ENCODE results near the gene BCAT1. TPM values are rescaled to one million over a fixed set of nuclear protein-coding genes. Genes with fewer than 3 reads are reported as not detected.

Gene BCAT1
- total and polyA plus RNA-seq, 2 experiments from 2014 or later, result 53.6 to 181 TPM

DNA sequence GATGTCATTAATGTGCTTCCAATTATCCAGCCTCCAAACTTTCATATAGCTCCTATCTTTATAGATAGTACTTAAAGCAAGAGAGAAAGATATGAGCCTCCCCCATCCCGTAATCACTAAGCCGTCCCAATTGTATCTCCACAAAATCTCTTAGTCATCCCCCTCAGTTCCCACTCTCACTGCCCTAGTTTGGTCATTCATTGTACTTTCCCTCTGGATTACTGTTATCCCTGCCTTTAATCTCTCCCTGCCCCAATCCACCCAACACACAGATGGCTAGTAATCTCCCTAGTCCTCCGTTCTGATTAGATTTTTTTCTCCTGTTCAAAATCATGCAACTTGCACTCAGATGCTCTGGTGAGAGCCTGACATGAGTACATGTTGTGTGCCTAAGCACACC is 5.4 kb upstream of the BCAT1 start (continued):
- TF ChIP-seq, protein P1, sequence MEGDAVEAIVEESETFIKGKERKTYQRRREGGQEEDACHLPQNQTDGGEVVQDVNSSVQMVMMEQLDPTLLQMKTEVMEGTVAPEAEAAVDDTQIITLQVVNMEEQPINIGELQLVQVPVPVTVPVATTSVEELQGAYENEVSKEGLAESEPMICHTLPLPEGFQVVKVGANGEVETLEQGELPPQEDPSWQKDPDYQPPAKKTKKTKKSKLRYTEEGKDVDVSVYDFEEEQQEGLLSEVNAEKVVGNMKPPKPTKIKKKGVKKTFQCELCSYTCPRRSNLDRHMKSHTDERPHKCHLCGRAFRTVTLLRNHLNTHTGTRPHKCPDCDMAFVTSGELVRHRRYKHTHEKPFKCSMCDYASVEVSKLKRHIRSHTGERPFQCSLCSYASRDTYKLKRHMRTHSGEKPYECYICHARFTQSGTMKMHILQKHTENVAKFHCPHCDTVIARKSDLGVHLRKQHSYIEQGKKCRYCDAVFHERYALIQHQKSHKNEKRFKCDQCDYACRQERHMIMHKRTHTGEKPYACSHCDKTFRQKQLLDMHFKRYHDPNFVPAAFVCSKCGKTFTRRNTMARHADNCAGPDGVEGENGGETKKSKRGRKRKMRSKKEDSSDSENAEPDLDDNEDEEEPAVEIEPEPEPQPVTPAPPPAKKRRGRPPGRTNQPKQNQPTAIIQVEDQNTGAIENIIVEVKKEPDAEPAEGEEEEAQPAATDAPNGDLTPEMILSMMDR (conservative IDR thresholded peaks at IDR 0.05; ENCODE audit: low read depth in 2 of 2), result no peak
- TF ChIP-seq ZNF331 (CRISPR knock-in tag; IDR thresholded peaks at IDR 0.05; ENCODE audit: low read depth), result no peak
- TF ChIP-seq ZNF114 (CRISPR knock-in tag; IDR thresholded peaks at IDR 0.05), result no peak
- no peak for TF ChIP-seq EZH2phosphoT487 (IDR thresholded peaks at IDR 0.05; ENCODE audit: unreplicated experiment)
- no peak for TF ChIP-seq POLR2AphosphoS5 (IDR thresholded peaks at IDR 0.05; ENCODE audit: low read depth)
- TF ChIP-seq NANOG (IDR thresholded peaks at IDR 0.05; ENCODE audit: borderline replicate concordance), result no peak
- no peak for TF ChIP-seq CREB1 (CRISPR knock-in tag; IDR thresholded peaks at IDR 0.05; ENCODE audit: low read depth)
- no peak for TF ChIP-seq EZH2 (IDR thresholded peaks at IDR 0.05; ENCODE audit: low read depth, unreplicated experiment)
- TF ChIP-seq JUNB (IDR thresholded peaks at IDR 0.05; ENCODE audit: unreplicated experiment), result no peak
- TF ChIP-seq, protein P2, sequence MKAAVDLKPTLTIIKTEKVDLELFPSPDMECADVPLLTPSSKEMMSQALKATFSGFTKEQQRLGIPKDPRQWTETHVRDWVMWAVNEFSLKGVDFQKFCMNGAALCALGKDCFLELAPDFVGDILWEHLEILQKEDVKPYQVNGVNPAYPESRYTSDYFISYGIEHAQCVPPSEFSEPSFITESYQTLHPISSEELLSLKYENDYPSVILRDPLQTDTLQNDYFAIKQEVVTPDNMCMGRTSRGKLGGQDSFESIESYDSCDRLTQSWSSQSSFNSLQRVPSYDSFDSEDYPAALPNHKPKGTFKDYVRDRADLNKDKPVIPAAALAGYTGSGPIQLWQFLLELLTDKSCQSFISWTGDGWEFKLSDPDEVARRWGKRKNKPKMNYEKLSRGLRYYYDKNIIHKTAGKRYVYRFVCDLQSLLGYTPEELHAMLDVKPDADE (IDR thresholded peaks at IDR 0.05), result no peak

DNA sequence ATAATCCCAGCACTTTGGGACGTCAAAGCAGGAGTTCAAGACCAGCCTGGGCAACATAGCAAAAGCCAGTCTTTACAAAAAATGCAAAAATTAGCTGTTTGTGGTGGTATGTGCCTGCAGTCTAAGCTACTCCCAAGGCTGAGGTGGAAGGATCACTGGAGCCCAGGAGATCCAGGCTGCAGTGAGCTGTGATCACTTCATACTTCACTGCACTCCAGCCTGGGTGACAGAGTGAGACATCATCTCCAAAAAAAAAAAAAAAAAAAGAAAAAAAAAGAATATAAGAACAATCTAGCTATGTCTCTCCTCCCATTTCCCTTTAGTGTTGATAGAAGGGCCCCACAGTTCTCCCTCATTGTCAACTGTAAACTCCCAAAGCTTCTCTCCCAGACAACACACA is 3.5 kb upstream of the BCAT1 start:
- no peak for DNase-seq (ENCODE audit: low spot score)
- Histone ChIP-seq H3K36me3 (ENCODE audit: insufficient read depth) (no peaks in the 10 kb centered on the region), H4K20me1 (replicated peaks; ENCODE audit: insufficient read depth) (no peaks in the 10 kb centered on the region), H3K27ac (ENCODE audit: low read depth) (peak overlapping the region; percentile 8; the same call in 1 of the 2 replicates), H3K4me2 (no peak overlapping the region), H3K4me3 (no peak overlapping the region), H3K4me1 (ENCODE audit: insufficient read depth) (peaks cover 32% of the 10 kb centered on the region), H3K9me2 (ENCODE audit: insufficient read depth) (no peaks in the 10 kb centered on the region; the same call in 1 of the 2 replicates), H2AFZ (no peak overlapping the region), H3K79me2 (replicated peaks; ENCODE audit: insufficient read depth) (peaks cover 3% of the 10 kb centered on the region), H3F3A (replicated peaks; ENCODE audit: low read depth) (0 out of 2 replicates have a peak, but pooled peaks cover 6% of the 10 kb centered on the region), H3K27me3 (ENCODE audit: insufficient read depth) (no peaks in the 10 kb centered on the region)
- Mint-ChIP-seq H3K27ac (no peak overlapping the region), H3K27me3 (ENCODE audit: insufficient read depth, low read depth, poor library complexity) (peaks cover 10% of the 10 kb centered on the region), H3K4me1 (peaks cover 31% of the 10 kb centered on the region), H3K9me3 (no peaks in the 10 kb centered on the region), H3K36me3 (ENCODE audit: low read depth) (peaks cover 7% of the 10 kb centered on the region), H3K4me3 (no peak overlapping the region; the same call in 2 of the 3 replicates)
- ATAC-seq, result no peak
- TF ChIP-seq CREB1 (CRISPR knock-in tag; IDR thresholded peaks at IDR 0.05; ENCODE audit: low read depth) (no peak), NANOG (IDR thresholded peaks at IDR 0.05; ENCODE audit: borderline replicate concordance) (no peak)

DNA sequence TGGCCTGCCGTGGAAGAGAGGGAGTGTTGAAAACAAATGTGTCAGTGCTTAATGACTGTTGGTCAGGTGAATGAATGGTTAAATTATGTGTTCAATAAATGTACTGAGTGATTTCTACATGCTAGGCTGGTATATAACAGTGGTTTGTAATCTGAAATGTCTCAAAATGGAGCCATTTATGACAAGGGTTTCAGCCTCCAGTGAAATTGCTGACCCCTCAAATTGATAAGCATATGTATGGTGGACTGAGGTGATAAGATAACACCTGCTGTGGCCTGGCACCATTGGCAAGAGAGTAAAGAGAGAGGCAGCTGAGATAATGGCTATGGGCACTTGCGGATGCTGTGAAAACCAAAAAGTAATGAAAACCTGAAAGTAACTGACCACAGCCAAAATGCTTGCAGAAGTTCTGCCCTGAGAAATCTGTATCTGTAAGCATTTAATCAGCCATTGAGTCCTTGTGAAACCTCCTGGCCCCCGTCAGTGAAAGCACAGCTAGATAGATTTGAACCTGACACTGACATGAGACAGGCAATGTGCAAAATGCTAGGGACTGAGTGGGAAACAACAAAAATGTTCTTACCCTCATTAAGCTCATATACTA is 1.4 kb upstream of the BCAT1 start:
- Mint-ChIP-seq H3K9me3 (no peaks in the 10 kb centered on the region; the same call in 2 of the 3 replicates), H3K27ac (no peak overlapping the region), H3K4me3 (peak overlapping the region; percentile 15; the same call in 2 of the 3 replicates), H3K27me3 (ENCODE audit: insufficient read depth, low read depth, poor library complexity) (peaks cover 16% of the 10 kb centered on the region), H3K4me1 (peaks cover 43% of the 10 kb centered on the region), H3K36me3 (ENCODE audit: low read depth) (peaks cover 22% of the 10 kb centered on the region)
- no peaks in the 10 kb centered on the region for H3K27me3 ChIP-seq (ENCODE audit: insufficient read depth)
- peaks cover 35% of the 10 kb centered on the region for H3K4me1 ChIP-seq (ENCODE audit: insufficient read depth)
- H4K20me1 ChIP-seq (replicated peaks; ENCODE audit: insufficient read depth), result no peaks in the 10 kb centered on the region
- H3K4me2 ChIP-seq, result no peak overlapping the region
- peaks cover 21% of the 10 kb centered on the region for H3K79me2 ChIP-seq (replicated peaks; ENCODE audit: insufficient read depth)
- ATAC-seq, result no peak
- H3K27ac ChIP-seq (ENCODE audit: low read depth), result no peak overlapping the region
- no peak for DNase-seq (ENCODE audit: low spot score)
- peaks cover 3% of the 10 kb centered on the region; the same call in 1 of the 2 replicates for H3K36me3 ChIP-seq (ENCODE audit: insufficient read depth)
- no peak overlapping the region for H3K4me3 ChIP-seq
- H2AFZ ChIP-seq, result no peak overlapping the region
- H3K9me2 ChIP-seq (ENCODE audit: insufficient read depth), result no peaks in the 10 kb centered on the region; the same call in 1 of the 2 replicates
- H3F3A ChIP-seq (replicated peaks; ENCODE audit: low read depth), result 0 out of 2 replicates have a peak, but pooled peaks cover 6% of the 10 kb centered on the region
- TF ChIP-seq JUNB (IDR thresholded peaks at IDR 0.05; ENCODE audit: unreplicated experiment) (no peak), EZH2phosphoT487 (IDR thresholded peaks at IDR 0.05; ENCODE audit: unreplicated experiment) (no peak), ZNF331 (CRISPR knock-in tag; IDR thresholded peaks at IDR 0.05; ENCODE audit: low read depth) (no peak), ZNF114 (CRISPR knock-in tag; IDR thresholded peaks at IDR 0.05) (no peak)
- TF ChIP-seq, protein P2 (IDR thresholded peaks at IDR 0.05), result no peak
